HFF-Myc (cell line): ENCODE measurements around the gene FLRT1.

ENCODE experiments used
- DNase-seq: peaks from one replicate; pipeline ENCODE4 v3.0.0-alpha.2; 2011; ENCODE audit warnings: low read depth; ENCODE audit errors: extremely low read depth
- H3K4me3 ChIP-seq: replicated peaks from 2 replicates; pipeline ENCODE4 v1.5.1; 2011; ENCODE audit warnings: low read depth, mild to moderate bottlenecking, control low read depth, low read length
- TF ChIP-seq, protein P1 (sequence below): IDR thresholded peaks from 2 replicates; pipeline ENCODE4 v1.5.1; 2012; ENCODE audit warnings: mild to moderate bottlenecking, low read depth, low read length, control low read depth; ENCODE audit errors: missing control alignments

FLRT1 gene

DNA sequence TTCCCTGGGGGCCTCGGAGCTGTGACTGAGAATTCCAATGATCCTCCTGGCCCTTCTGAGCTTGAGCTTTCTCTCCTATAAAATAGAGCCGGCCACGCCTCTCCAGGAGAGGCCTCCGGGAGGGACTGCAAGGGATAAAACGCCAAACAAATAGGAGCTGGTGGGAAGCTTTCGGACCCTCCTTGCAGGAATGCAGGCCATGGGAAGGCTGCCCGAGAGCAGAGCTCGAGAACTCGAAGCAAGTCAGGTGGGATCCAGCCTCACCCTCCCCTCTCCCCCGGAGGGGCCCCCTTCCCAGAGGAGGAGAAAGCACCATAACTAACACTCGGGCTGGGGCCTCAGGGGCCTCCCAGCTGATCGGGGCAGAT lies 34.6 kb downstream of the FLRT1 start:
- TF ChIP-seq, protein P1, sequence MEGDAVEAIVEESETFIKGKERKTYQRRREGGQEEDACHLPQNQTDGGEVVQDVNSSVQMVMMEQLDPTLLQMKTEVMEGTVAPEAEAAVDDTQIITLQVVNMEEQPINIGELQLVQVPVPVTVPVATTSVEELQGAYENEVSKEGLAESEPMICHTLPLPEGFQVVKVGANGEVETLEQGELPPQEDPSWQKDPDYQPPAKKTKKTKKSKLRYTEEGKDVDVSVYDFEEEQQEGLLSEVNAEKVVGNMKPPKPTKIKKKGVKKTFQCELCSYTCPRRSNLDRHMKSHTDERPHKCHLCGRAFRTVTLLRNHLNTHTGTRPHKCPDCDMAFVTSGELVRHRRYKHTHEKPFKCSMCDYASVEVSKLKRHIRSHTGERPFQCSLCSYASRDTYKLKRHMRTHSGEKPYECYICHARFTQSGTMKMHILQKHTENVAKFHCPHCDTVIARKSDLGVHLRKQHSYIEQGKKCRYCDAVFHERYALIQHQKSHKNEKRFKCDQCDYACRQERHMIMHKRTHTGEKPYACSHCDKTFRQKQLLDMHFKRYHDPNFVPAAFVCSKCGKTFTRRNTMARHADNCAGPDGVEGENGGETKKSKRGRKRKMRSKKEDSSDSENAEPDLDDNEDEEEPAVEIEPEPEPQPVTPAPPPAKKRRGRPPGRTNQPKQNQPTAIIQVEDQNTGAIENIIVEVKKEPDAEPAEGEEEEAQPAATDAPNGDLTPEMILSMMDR: no peak
- no peak for DNase-seq
- H3K4me3 ChIP-seq: no peak overlapping the region

DNA sequence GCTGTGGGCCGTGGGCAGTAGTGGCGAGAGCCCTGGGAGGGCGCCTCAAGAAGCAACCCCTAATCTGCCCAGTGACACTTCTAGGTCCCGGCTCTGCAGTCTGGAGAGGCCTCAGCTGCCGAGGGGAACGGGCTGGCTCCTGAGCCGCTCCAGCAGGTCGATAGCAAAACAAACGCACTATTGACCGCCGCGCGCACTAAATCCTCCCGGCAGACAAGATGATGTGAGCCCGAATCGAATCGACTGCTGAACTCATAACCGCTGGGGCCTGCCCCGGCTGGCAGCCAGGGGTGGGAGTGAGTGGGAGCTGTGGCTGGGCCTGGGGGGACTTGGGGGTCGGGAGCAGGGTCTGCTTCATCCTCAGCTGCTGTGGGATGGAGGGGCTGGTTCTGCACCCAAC lies 36.1 kb downstream of the FLRT1 start:
- DNase-seq: no peak
- TF ChIP-seq, protein P1: no peak
- H3K4me3 ChIP-seq: no peak overlapping the region

DNA sequence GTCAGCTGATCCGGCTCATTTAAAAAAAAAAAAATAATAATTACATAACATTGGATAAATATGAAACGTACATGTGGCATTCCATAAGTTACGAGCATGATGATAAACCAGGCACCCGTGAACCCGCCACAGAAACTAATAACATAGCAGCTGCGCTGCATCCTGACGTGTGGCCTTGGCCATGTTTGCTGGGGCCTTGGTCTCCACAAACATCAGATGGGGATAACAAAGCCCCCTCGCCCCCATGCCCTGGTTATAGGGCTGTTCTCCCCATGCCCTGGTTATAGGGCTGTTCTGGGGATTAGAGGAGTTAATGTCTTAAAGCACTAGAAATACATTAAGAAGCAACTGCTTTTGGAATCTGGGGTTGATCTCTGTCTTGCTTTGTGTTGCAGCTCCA lies 36.7 kb downstream of the FLRT1 start:
- H3K4me3 ChIP-seq: no peak overlapping the region
- TF ChIP-seq, protein P1: no peak
- no peak for DNase-seq

DNA sequence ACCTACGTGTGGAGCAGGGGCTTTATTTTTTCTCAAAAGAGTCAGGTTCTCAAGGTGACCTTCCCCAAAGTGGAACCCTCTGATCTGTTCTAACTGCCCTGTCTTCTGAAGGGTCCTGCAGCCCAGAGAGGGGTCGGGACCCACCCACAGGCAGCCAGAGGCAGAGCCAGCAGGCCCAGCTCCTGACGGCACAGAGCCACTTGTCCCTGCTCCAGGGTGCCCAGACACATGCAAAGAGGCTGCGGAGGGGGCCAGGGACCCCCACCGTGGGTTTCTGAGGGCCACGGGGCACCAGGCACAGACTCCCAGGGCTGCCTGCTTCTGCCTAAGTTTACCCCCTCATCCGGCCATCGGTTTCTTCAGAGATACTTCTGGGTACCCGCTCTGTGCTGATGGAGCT lies 37.1 kb downstream of the FLRT1 start:
- DNase-seq: no peak
- H3K4me3 ChIP-seq: no peak overlapping the region
- TF ChIP-seq, protein P1: no peak

DNA sequence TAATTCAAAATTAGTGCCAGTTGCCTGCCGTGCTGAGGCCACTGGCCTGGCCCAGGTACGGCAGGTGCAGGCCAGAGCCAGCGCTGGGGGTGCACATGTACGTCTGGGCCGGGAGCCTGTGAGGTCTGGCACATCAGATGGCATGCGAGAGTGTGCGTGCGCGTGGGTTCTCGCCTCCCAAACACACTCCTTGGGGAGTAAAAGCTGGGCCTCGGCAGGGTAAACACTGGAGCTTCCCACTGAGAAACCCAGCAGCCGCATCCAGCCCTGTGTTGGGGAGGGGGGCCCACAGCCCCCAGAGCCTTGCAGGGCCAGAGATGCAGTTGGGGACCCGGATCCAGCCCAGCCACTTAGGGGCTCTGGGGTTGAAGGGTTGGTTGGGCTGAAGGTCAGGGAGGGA lies 37.8 kb downstream of the FLRT1 start:
- no peak overlapping the region for H3K4me3 ChIP-seq
- DNase-seq: no peak
- TF ChIP-seq, protein P1: no peak

DNA sequence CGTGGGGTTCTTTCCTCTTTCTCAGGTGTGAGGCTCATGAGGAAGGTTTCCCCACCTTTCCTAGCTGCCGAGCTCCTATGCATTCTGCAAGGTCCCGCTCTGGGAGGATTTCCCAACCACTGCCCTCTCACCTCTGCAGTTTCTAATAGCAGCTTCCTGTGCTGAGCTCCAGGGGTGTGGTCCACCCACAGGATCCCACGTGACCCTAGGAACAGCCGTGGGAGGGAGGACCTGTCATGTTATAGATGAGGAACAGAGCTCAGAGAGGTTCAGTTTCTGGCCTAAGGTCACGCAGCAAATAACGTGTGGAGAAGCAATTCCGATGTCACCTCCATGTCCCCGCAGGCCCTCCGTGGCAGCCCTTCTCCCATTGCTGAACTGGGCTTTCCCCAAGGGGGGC lies 38.5 kb downstream of the FLRT1 start:
- DNase-seq: no peak
- TF ChIP-seq, protein P1: no peak
- H3K4me3 ChIP-seq: no peak overlapping the region

DNA sequence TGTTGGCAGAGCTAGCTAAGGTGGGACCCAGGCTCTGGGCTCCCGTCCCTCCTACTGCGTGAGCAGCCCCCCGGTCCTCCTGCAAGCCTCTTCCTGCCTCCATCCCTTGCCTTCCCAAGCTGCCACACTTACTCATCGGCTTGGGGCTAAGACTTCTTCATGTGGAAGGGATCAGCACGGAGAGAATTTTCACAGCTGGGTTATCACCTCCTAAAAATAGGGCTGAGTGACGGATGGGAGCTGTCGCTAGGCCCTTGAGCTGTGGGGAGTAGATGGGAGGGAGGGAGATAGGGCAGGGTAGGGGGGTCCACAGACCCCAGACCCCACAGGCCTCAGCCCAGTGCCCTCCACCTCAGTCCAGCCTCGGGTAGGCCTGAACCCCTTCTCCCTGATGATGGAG lies 41.0 kb downstream of the FLRT1 start:
- DNase-seq: no peak
- TF ChIP-seq, protein P1: no peak
- no peak overlapping the region for H3K4me3 ChIP-seq
